Right atrium auricular region (tissue), 2 donors: ENCODE results near the gene DNAL1. TPM values are rescaled to one million over a fixed set of nuclear protein-coding genes. Genes with fewer than 3 reads are reported as not detected.

Experiments
- DNase-seq: peaks from one replicate; pipeline ENCODE4 v3.0.0-alpha.2; 2019; ENCODE audit warnings: low spot score
- H3K27ac ChIP-seq, 2 donors: fragments of 200-600 bp; sonication (generic); 1 replicate in 1 of 2; 2 replicates in 1 of 2; pipeline ENCODE4 v1.5.1; 2016 to 2019
- H3K27me3 ChIP-seq, 2 donors: fragments of 200-600 bp; sonication (generic); one replicate each; pipeline versions ENCODE4 v1.5.1 to v1.6.0; 2017 to 2019
- H3K36me3 ChIP-seq: fragments of 200-600 bp; sonication (generic); one replicate; pipeline ENCODE4 v1.5.1; 2016
- H3K4me1 ChIP-seq, 2 donors: fragments of 200-600 bp; sonication (generic); one replicate each; pipeline versions ENCODE4 v1.5.1 to v1.6.0; 2017 to 2019
- H3K4me3 ChIP-seq, 2 donors: fragments of 200-600 bp; sonication (generic); 1 replicate in 1 of 2; 2 replicates in 1 of 2; pipeline ENCODE4 v1.5.1; 2017 to 2019; ENCODE audit warnings: mild to moderate bottlenecking in 1 of 2, moderate library complexity in 1 of 2
- H3K9me3 ChIP-seq, 2 donors: fragments of 200-600 bp; sonication (generic); one replicate each; pipeline ENCODE4 v1.5.1; 2019
- CTCF ChIP-seq, 2 donors: fragments of 200-600 bp; sonication (generic); IDR thresholded peaks; one replicate each; pipeline ENCODE4 v1.5.1; 2019; ENCODE audit warnings: antibody characterized with exemption in 2 of 2
- total RNA-seq, 2 donors: library from RNA; depleted of rRNA; stranded (reverse); fragments of >200 nt; gene quantifications; one replicate each; pipeline ENCODE4 v1.1.0, GENCODE V29; 2016

The DNAL1 gene
- total RNA-seq, 2 donors from 2014 or later: 5.7 to 7.8 TPM

- Histone ChIP-seq H3K27me3 (no peaks in the 10 kb centered on the region), H3K9me3 (no peaks in the 10 kb centered on the region), H3K27ac (no peak overlapping the region), H3K4me3 (no peak overlapping the region), H3K4me1 (peaks cover 0 to 33% of the 10 kb centered on the region in 2 donors), H3K36me3 (peaks cover 52% of the 10 kb centered on the region)
- TF ChIP-seq CTCF (IDR thresholded peaks at IDR 0.05): no peak
- no peak for DNase-seq
These were observed 87.2 kb downstream of the DNAL1 start for GRCh38 chr14:73732006-73732405.

- H3K27ac ChIP-seq: no peak overlapping the region
- no peak for DNase-seq
- no peak for TF ChIP-seq CTCF (IDR thresholded peaks at IDR 0.05)
These were observed 92.1 kb downstream of the DNAL1 start for GRCh38 chr14:73736842-73737241.

GRCh38 chr14:73738518-73739173 lies 93.9 kb downstream of the DNAL1 start:
- Histone ChIP-seq H3K4me1 (peaks cover 0 to 53% of the 10 kb centered on the region in 2 donors), H3K36me3 (peaks cover 46% of the 10 kb centered on the region), H3K27ac (no peak overlapping the region), H3K27me3 (no peaks in the 10 kb centered on the region), H3K9me3 (no peaks in the 10 kb centered on the region), H3K4me3 (no peak overlapping the region)
- DNase-seq: no peak
- no peak for TF ChIP-seq CTCF (IDR thresholded peaks at IDR 0.05)

More at GRCh38 chr14:73736842-73737241, 92.1 kb downstream of the DNAL1 start:
- peaks cover 0 to 35% of the 10 kb centered on the region in 2 donors for H3K4me1 ChIP-seq
- no peak overlapping the region for H3K4me3 ChIP-seq
- H3K36me3 ChIP-seq: peaks cover 46% of the 10 kb centered on the region
- no peaks in the 10 kb centered on the region for H3K9me3 ChIP-seq
- no peaks in the 10 kb centered on the region for H3K27me3 ChIP-seq

- DNase-seq: no peak
- Histone ChIP-seq H3K4me3 (no peak overlapping the region), H3K27me3 (no peaks in the 10 kb centered on the region), H3K36me3 (peaks cover 43% of the 10 kb centered on the region), H3K4me1 (peaks cover 0 to 60% of the 10 kb centered on the region in 2 donors), H3K27ac (peak overlapping the region; percentile 76 to 89), H3K9me3 (no peaks in the 10 kb centered on the region)
- no peak for TF ChIP-seq CTCF (IDR thresholded peaks at IDR 0.05)
These were observed 94.5 kb downstream of the DNAL1 start for GRCh38 chr14:73739174-73739898.

- peaks cover 0 to 67% of the 10 kb centered on the region in 2 donors for H3K4me1 ChIP-seq
- H3K36me3 ChIP-seq: peaks cover 35% of the 10 kb centered on the region
- no peak for DNase-seq
These were observed 95.3 kb downstream of the DNAL1 start for GRCh38 chr14:73739899-73740617.

More at GRCh38 chr14:73739899-73740617, 95.3 kb downstream of the DNAL1 start:
- TF ChIP-seq CTCF (IDR thresholded peaks at IDR 0.05): no peak
- peak overlapping the region in 1 of 2 donors; percentile 27 for H3K4me3 ChIP-seq
- peak overlapping the region; percentile 76 to 89 for H3K27ac ChIP-seq
- H3K9me3 ChIP-seq: no peaks in the 10 kb centered on the region
- no peaks in the 10 kb centered on the region for H3K27me3 ChIP-seq
